ENCODE measurements around the gene PBX1. TPM values are rescaled to one million over a fixed set of nuclear protein-coding genes. Genes with fewer than 3 reads are reported as not detected.
A peak's percentile ranks its signal among the peaks of the same experiment; 100 is the strongest.

Gene PBX1
- total and polyA plus RNA-seq, 2 experiments from 2014 or later, result 40.0 to 104 TPM

GRCh38 chr1:164563721-164564360 is 4.9 kb downstream of the PBX1 start:
- Histone ChIP-seq H3K36me3 (ENCODE audit: insufficient read depth) (no peaks in the 10 kb centered on the region), H3K4me3 (peak overlapping the region; percentile 81), H3F3A (replicated peaks; ENCODE audit: low read depth) (0 out of 2 replicates have a peak, but pooled peaks cover 4% of the 10 kb centered on the region), H3K4me2 (peak overlapping the region; percentile 80), H3K4me1 (ENCODE audit: insufficient read depth) (peaks cover 65% of the 10 kb centered on the region), H3K9me2 (ENCODE audit: insufficient read depth) (no peaks in the 10 kb centered on the region), H3K27ac (ENCODE audit: low read depth) (peak overlapping the region; percentile 29; the same call in 1 of the 2 replicates), H2AFZ (no peak overlapping the region), H3K79me2 (replicated peaks; ENCODE audit: insufficient read depth) (peaks cover 91% of the 10 kb centered on the region), H4K20me1 (replicated peaks; ENCODE audit: insufficient read depth) (peaks cover 7% of the 10 kb centered on the region), H3K27me3 (ENCODE audit: insufficient read depth) (no peaks in the 10 kb centered on the region)
- Mint-ChIP-seq H3K27ac (peak overlapping the region; percentile 34; the same call in 1 of the 2 replicates), H3K36me3 (ENCODE audit: low read depth) (peaks cover 35% of the 10 kb centered on the region), H3K9me3 (no peaks in the 10 kb centered on the region; the same call in 2 of the 3 replicates), H3K4me1 (peaks cover 60% of the 10 kb centered on the region), H3K4me3 (peak overlapping the region; percentile 99), H3K27me3 (ENCODE audit: insufficient read depth, low read depth, poor library complexity) (peaks cover 1% of the 10 kb centered on the region)
- no peak for ATAC-seq
- peak; percentile 26 for DNase-seq (ENCODE audit: low spot score)
- TF ChIP-seq CTCF (conservative IDR thresholded peaks at IDR 0.05; ENCODE audit: low read depth in 2 of 2) (no peak), JUNB (IDR thresholded peaks at IDR 0.05; ENCODE audit: unreplicated experiment) (no peak), REST (IDR thresholded peaks at IDR 0.05; ENCODE audit: unreplicated experiment) (no peak), ETS1 (IDR thresholded peaks at IDR 0.05) (no peak), CREB1 (CRISPR knock-in tag; IDR thresholded peaks at IDR 0.05; ENCODE audit: low read depth) (no peak), POLR2AphosphoS5 (IDR thresholded peaks at IDR 0.05; ENCODE audit: low read depth) (no peak), STAT1 (IDR thresholded peaks at IDR 0.05; ENCODE audit: unreplicated experiment) (no peak), ZNF462 (CRISPR knock-in tag; IDR thresholded peaks at IDR 0.05) (no peak), NANOG (IDR thresholded peaks at IDR 0.05; ENCODE audit: borderline replicate concordance) (no peak), EZH2phosphoT487 (IDR thresholded peaks at IDR 0.05; ENCODE audit: unreplicated experiment) (no peak), ZNF114 (CRISPR knock-in tag; IDR thresholded peaks at IDR 0.05) (no peak), ZNF331 (CRISPR knock-in tag; IDR thresholded peaks at IDR 0.05; ENCODE audit: low read depth) (no peak), EZH2 (IDR thresholded peaks at IDR 0.05; ENCODE audit: low read depth, unreplicated experiment) (no peak)

All from GM23338 (cell line).